Brain microvascular endothelial cell (primary cell): ENCODE data around the gene ODR4.
"Not testable (repeated sequence)": the region's sequence is repeated elsewhere in the genome, so short reads cannot be mapped to it uniquely, and the experiment has no call there.

Source experiments
- DNase-seq: peaks from one replicate; pipeline ENCODE4 v3.0.0-alpha.2; 2020
- H3K27ac ChIP-seq: fragments of 250-450 bp; sonication (Bioruptor Pico); 2 replicates; pipeline ENCODE4 v1.5.1; 2020; ENCODE audit warnings: mild to moderate bottlenecking, moderate library complexity
- H3K27me3 ChIP-seq: fragments of 250-450 bp; sonication (Bioruptor Pico); replicated peaks from 2 replicates; pipeline ENCODE4 v1.5.1; 2020; ENCODE audit warnings: mild to moderate bottlenecking
- H3K36me3 ChIP-seq: fragments of 250-450 bp; sonication (Bioruptor Pico); replicated peaks from 2 replicates; pipeline ENCODE4 v1.5.1; 2020; ENCODE audit warnings: mild to moderate bottlenecking
- H3K4me3 ChIP-seq: 2 replicates; pipeline ENCODE4 v1.5.1; 2011; ENCODE audit warnings: low read depth, mild to moderate bottlenecking, control low read depth, low read length, moderate library complexity
- in situ Hi-C: cut with HindIII; loops from 2 replicates; pipeline ENCODE4 v1.10.0; 2017; ENCODE audit warnings: low sequenced_read_pairs, low pct_ligation_motif_present
- TF ChIP-seq, protein P1 (sequence below): IDR thresholded peaks from 2 replicates; pipeline ENCODE4 v1.5.1; 2011; ENCODE audit warnings: low read depth, mild to moderate bottlenecking, moderate library complexity, low read length, control low read depth, inconsistent platforms; ENCODE audit errors: missing control alignments

ODR4 gene

DNA sequence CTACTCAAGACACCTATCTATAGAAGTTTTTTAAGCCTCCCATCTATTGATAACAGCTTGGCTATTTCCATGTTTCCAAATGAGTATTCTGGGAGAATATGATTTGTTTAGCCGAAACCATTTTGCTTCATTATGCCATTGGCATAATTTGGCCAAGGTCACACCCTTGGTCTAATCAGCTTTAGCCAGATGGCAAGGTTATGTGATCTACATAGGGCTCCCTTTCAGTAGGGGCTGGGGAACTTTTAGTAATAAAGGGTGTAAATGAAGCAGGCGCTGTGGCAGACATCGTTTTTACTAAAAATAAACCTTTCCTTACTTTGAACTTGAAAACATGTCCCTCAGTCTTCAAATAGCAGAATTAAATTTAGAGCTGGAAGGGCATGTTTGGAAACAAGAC is 88.3 kb downstream of the ODR4 start:
- TF ChIP-seq, protein P1, sequence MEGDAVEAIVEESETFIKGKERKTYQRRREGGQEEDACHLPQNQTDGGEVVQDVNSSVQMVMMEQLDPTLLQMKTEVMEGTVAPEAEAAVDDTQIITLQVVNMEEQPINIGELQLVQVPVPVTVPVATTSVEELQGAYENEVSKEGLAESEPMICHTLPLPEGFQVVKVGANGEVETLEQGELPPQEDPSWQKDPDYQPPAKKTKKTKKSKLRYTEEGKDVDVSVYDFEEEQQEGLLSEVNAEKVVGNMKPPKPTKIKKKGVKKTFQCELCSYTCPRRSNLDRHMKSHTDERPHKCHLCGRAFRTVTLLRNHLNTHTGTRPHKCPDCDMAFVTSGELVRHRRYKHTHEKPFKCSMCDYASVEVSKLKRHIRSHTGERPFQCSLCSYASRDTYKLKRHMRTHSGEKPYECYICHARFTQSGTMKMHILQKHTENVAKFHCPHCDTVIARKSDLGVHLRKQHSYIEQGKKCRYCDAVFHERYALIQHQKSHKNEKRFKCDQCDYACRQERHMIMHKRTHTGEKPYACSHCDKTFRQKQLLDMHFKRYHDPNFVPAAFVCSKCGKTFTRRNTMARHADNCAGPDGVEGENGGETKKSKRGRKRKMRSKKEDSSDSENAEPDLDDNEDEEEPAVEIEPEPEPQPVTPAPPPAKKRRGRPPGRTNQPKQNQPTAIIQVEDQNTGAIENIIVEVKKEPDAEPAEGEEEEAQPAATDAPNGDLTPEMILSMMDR: no peak
- no peak for DNase-seq
- Histone ChIP-seq H3K36me3 (no peaks in the 10 kb centered on the region), H3K4me3 (no peak overlapping the region), H3K27me3 (no peaks in the 10 kb centered on the region), H3K27ac (no peak overlapping the region)
- in situ Hi-C loops: no loop called here

DNA sequence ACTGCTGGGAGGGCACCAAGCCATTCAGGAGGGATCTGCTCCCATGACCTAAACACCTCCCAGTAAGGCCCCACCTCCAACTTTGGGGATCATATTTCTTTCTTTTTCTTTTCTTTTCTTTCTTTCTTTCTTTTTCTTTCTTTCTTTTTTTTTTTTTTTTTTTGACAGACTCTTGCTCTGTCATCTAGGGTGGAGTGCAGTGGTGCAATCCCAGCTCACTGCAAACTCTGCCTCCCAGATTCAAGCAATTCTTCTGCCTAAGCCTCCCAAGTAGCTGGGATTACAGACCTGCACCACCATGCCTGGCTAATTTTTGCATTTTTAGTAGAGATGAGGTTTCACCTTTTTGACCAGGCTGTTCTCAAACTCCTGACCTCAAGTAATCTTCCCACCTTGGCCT is 89.9 kb downstream of the ODR4 start:
- DNase-seq, H3K4me3 ChIP-seq, H3K27ac ChIP-seq, H3K27me3 ChIP-seq, H3K36me3 ChIP-seq, in situ Hi-C loops: not testable (repeated sequence)

DNA sequence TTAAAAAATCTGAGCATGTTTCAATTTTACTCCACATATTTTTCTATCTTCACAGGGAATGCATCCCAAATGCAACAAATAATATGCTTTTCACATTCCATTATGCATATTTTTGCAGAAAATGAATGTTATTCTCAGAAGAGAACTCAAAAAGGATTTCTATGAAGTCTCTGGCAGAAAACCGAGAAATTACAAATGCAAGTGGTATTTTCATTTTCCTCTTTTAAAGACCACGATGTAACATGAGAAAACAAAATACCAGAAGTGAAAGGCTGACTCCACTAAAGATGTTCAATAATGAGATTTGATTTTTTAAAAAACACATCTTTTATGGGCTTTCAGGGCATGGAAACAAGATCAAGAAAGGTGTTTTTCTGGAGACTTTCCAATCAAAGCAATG is 90.3 kb downstream of the ODR4 start:
- DNase-seq: no peak
- Histone ChIP-seq H3K4me3 (no peak overlapping the region), H3K27ac (no peak overlapping the region), H3K36me3 (no peaks in the 10 kb centered on the region), H3K27me3 (no peaks in the 10 kb centered on the region)
- in situ Hi-C loops: no loop called here
- TF ChIP-seq, protein P1: no peak
